OCI-LY1 (cell line): ENCODE data around the gene RAB6A.

Experiments used
- EZH2 ChIP-seq: fragments of 200-600 bp; sonication (generic), shearing (Covaris generic); IDR thresholded peaks from 2 replicates; pipeline ENCODE4 v1.8.0; 2017; ENCODE audit warnings: borderline replicate concordance, mixed run types, mild to moderate bottlenecking, antibody characterized with exemption, low read length, moderate library complexity, mixed read lengths
- TF ChIP-seq, protein P1 (sequence below): fragments of 200-600 bp; sonication (generic), shearing (Covaris generic); IDR thresholded peaks from 2 replicates; pipeline ENCODE4 v1.5.1; 2017; ENCODE audit warnings: mild to moderate bottlenecking, antibody characterized with exemption, low read length, moderate library complexity, mixed read lengths

DNA sequence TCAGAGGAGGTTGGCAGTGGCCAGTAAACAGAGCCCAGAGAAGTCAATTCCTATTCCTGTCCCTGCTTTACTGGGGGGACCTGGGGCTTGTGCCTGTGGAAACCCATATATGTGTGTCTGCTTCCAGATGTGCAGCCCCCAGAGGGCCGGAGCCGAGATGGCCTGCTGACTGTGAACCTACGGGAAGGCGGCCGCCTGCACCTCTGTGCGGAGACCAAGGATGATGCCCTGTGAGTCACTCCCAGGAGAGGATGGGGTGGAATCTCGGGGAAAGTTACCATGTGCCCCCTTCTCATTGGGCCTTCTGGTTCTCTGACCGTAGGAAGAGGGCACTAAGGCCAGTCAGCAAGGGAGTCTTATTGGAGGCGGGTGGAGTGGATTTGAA is 109.2 kb downstream of the RAB6A start:
- TF ChIP-seq, protein P1, sequence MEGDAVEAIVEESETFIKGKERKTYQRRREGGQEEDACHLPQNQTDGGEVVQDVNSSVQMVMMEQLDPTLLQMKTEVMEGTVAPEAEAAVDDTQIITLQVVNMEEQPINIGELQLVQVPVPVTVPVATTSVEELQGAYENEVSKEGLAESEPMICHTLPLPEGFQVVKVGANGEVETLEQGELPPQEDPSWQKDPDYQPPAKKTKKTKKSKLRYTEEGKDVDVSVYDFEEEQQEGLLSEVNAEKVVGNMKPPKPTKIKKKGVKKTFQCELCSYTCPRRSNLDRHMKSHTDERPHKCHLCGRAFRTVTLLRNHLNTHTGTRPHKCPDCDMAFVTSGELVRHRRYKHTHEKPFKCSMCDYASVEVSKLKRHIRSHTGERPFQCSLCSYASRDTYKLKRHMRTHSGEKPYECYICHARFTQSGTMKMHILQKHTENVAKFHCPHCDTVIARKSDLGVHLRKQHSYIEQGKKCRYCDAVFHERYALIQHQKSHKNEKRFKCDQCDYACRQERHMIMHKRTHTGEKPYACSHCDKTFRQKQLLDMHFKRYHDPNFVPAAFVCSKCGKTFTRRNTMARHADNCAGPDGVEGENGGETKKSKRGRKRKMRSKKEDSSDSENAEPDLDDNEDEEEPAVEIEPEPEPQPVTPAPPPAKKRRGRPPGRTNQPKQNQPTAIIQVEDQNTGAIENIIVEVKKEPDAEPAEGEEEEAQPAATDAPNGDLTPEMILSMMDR, result no peak
- no peak for TF ChIP-seq EZH2
